Fibroblast of mammary gland (primary cell): ENCODE data around the gene AKTIP.
A peak's percentile ranks its signal among the peaks of the same experiment; 100 is the strongest.

Experiments
- DNase-seq: peaks from one replicate; pipeline ENCODE4 v3.0.0-alpha.2; 2010; ENCODE audit warnings: low read depth
- H3K4me3 ChIP-seq: 2 replicates; pipeline ENCODE4 v1.5.1; 2011; ENCODE audit warnings: low read depth, mild to moderate bottlenecking, low read length, moderate library complexity; ENCODE audit not compliant: control insufficient read depth
- CTCF ChIP-seq: conservative IDR thresholded peaks from 2 replicates; pipeline ENCODE4 v1.5.1; 2011; ENCODE audit warnings: low read depth, low read length, inconsistent platforms; ENCODE audit not compliant: control insufficient read depth, insufficient read depth

AKTIP gene

GRCh38 chr16:53504665-53505064 is 1.7 kb upstream of the AKTIP start:
- DNase-seq = peak; percentile 83
- TF ChIP-seq CTCF = no peak
- no peak overlapping the region for H3K4me3 ChIP-seq

- peak; percentile 82 for DNase-seq
- peak overlapping the region; percentile 57 for H3K4me3 ChIP-seq
- no peak for TF ChIP-seq CTCF
These were observed 1.1 kb upstream of the AKTIP start for GRCh38 chr16:53503991-53504663.

- peak; percentile 100 for DNase-seq
- peak overlapping the region; percentile 63 for H3K4me3 ChIP-seq
- TF ChIP-seq CTCF = no peak
These were observed 388 bp upstream of the AKTIP start for GRCh38 chr16:53503270-53503923.

- H3K4me3 ChIP-seq = no peak overlapping the region
- DNase-seq = no peak
- TF ChIP-seq CTCF = no peak
These were observed 1.7 kb downstream of the AKTIP start for GRCh38 chr16:53501216-53501859.

- H3K4me3 ChIP-seq = no peak overlapping the region
- no peak for TF ChIP-seq CTCF
- no peak for DNase-seq
These were observed 4.0 kb downstream of the AKTIP start for GRCh38 chr16:53498984-53499383.

GRCh38 chr16:53495325-53495724 is 7.7 kb downstream of the AKTIP start:
- H3K4me3 ChIP-seq = no peak overlapping the region
- no peak for TF ChIP-seq CTCF
- no peak for DNase-seq
